Measurements from ENCODE around the gene PSME1. TPM values are rescaled to one million over a fixed set of nuclear protein-coding genes. Genes with fewer than 3 reads are reported as not detected.

PSME1 gene
- total and polyA plus RNA-seq, 2 of the 13 experiments (the other 11 are each of a cell fraction or from before 2014, with no cell fraction given) = 159 to 608 TPM

DNA sequence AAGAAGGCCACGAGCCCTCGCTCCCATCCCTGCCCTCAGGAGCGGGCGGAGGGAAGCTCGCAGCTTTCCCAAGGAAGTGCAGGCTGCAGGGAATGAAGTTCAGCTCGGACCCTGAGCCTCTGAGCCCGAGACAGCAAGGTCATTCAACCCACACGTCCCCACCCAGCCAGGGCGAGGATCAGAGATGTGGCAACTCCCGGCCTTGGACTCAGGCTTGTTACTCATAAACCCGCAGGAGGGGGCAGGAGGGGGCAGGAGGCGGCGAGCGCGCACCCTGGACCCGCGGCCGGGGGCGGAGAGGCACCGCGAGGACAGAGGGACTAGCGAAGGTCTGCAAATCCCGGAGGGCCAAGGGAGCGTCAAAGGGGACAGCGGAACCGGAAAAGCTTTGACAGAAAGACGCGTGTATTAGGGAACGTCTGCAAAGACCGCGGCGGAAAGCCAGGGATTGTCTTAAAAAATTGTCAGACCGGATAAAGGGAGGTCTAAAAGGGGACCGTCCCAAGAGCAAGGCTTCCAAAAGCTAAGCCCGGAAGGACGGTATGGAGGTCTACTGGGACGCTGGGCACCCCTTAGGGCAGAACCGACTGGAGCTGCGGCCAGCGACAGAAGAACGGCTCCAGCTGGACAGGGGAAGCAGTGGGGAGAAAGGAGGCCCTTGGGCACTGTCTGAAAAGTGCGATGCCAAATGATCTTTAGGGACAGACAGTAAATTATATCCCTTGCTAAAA is 22.0 kb upstream of the PSME1 start (continued):
- TF ChIP-seq MAZ (IDR thresholded peaks at IDR 0.05; ENCODE audit: borderline replicate concordance, low read depth, low read length) (peak; percentile 100), MAZ (CRISPR knock-in tag; IDR thresholded peaks at IDR 0.05; ENCODE audit: low read depth) (peak; percentile 100), FOXA1 (IDR thresholded peaks at IDR 0.05) (no peak), FOXA1 (CRISPR knock-in tag; IDR thresholded peaks at IDR 0.05) (peak; percentile 87), FOSL1 (CRISPR knock-in tag; IDR thresholded peaks at IDR 0.05; ENCODE audit: borderline replicate concordance) (peak; percentile 39; the same call in 1 of the 2 replicates), HMGA1 (CRISPR knock-in tag; conservative IDR thresholded peaks at IDR 0.05) (0 out of 2 replicates have a peak, but pooled peaks have one; percentile 96), ZNF7 (CRISPR knock-in tag; IDR thresholded peaks at IDR 0.05) (peak; percentile 48), ZSCAN31 (CRISPR knock-in tag; IDR thresholded peaks at IDR 0.05; ENCODE audit: low read depth) (peak; percentile 97), NPAS2 (CRISPR knock-in tag; IDR thresholded peaks at IDR 0.05; ENCODE audit: borderline replicate concordance) (no peak), HOXA3 (CRISPR knock-in tag; IDR thresholded peaks at IDR 0.05) (peak; percentile 98), SMYD3 (CRISPR knock-in tag; IDR thresholded peaks at IDR 0.05) (no peak), ARHGAP35 (CRISPR knock-in tag; IDR thresholded peaks at IDR 0.05; ENCODE audit: borderline replicate concordance) (peak; percentile 89; the same call in 1 of the 2 replicates), JDP2 (CRISPR knock-in tag; IDR thresholded peaks at IDR 0.05; ENCODE audit: borderline replicate concordance) (no peak), ZNF484 (CRISPR knock-in tag; IDR thresholded peaks at IDR 0.05; ENCODE audit: borderline replicate concordance, low read depth) (no peak), NFIC (IDR thresholded peaks at IDR 0.05; ENCODE audit: low read length) (no peak), ZNF224 (CRISPR knock-in tag; IDR thresholded peaks at IDR 0.05) (peak; percentile 94; the same call in 1 of the 2 replicates), ZNF460 (CRISPR knock-in tag; IDR thresholded peaks at IDR 0.05; ENCODE audit: borderline replicate concordance) (no peak), NAIF1 (CRISPR knock-in tag; IDR thresholded peaks at IDR 0.05; ENCODE audit: borderline replicate concordance) (no peak)
- TF ChIP-seq, protein P1, sequence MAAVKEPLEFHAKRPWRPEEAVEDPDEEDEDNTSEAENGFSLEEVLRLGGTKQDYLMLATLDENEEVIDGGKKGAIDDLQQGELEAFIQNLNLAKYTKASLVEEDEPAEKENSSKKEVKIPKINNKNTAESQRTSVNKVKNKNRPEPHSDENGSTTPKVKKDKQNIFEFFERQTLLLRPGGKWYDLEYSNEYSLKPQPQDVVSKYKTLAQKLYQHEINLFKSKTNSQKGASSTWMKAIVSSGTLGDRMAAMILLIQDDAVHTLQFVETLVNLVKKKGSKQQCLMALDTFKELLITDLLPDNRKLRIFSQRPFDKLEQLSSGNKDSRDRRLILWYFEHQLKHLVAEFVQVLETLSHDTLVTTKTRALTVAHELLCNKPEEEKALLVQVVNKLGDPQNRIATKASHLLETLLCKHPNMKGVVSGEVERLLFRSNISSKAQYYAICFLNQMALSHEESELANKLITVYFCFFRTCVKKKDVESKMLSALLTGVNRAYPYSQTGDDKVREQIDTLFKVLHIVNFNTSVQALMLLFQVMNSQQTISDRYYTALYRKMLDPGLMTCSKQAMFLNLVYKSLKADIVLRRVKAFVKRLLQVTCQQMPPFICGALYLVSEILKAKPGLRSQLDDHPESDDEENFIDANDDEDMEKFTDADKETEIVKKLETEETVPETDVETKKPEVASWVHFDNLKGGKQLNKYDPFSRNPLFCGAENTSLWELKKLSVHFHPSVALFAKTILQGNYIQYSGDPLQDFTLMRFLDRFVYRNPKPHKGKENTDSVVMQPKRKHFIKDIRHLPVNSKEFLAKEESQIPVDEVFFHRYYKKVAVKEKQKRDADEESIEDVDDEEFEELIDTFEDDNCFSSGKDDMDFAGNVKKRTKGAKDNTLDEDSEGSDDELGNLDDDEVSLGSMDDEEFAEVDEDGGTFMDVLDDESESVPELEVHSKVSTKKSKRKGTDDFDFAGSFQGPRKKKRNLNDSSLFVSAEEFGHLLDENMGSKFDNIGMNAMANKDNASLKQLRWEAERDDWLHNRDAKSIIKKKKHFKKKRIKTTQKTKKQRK (IDR thresholded peaks at IDR 0.05; ENCODE audit: low read length) = no peak
- TF ChIP-seq, protein P2, sequence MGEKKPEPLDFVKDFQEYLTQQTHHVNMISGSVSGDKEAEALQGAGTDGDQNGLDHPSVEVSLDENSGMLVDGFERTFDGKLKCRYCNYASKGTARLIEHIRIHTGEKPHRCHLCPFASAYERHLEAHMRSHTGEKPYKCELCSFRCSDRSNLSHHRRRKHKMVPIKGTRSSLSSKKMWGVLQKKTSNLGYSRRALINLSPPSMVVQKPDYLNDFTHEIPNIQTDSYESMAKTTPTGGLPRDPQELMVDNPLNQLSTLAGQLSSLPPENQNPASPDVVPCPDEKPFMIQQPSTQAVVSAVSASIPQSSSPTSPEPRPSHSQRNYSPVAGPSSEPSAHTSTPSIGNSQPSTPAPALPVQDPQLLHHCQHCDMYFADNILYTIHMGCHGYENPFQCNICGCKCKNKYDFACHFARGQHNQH (CRISPR knock-in tag; IDR thresholded peaks at IDR 0.05) = peak; percentile 99
- TF ChIP-seq, protein P3, sequence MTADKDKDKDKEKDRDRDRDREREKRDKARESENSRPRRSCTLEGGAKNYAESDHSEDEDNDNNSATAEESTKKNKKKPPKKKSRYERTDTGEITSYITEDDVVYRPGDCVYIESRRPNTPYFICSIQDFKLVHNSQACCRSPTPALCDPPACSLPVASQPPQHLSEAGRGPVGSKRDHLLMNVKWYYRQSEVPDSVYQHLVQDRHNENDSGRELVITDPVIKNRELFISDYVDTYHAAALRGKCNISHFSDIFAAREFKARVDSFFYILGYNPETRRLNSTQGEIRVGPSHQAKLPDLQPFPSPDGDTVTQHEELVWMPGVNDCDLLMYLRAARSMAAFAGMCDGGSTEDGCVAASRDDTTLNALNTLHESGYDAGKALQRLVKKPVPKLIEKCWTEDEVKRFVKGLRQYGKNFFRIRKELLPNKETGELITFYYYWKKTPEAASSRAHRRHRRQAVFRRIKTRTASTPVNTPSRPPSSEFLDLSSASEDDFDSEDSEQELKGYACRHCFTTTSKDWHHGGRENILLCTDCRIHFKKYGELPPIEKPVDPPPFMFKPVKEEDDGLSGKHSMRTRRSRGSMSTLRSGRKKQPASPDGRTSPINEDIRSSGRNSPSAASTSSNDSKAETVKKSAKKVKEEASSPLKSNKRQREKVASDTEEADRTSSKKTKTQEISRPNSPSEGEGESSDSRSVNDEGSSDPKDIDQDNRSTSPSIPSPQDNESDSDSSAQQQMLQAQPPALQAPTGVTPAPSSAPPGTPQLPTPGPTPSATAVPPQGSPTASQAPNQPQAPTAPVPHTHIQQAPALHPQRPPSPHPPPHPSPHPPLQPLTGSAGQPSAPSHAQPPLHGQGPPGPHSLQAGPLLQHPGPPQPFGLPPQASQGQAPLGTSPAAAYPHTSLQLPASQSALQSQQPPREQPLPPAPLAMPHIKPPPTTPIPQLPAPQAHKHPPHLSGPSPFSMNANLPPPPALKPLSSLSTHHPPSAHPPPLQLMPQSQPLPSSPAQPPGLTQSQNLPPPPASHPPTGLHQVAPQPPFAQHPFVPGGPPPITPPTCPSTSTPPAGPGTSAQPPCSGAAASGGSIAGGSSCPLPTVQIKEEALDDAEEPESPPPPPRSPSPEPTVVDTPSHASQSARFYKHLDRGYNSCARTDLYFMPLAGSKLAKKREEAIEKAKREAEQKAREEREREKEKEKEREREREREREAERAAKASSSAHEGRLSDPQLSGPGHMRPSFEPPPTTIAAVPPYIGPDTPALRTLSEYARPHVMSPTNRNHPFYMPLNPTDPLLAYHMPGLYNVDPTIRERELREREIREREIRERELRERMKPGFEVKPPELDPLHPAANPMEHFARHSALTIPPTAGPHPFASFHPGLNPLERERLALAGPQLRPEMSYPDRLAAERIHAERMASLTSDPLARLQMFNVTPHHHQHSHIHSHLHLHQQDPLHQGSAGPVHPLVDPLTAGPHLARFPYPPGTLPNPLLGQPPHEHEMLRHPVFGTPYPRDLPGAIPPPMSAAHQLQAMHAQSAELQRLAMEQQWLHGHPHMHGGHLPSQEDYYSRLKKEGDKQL (CRISPR knock-in tag; IDR thresholded peaks at IDR 0.05; ENCODE audit: low read depth) = peak; percentile 93

Measured in HepG2 (cell line).